HG03558 (cell line): ENCODE measurements around the gene FARP1.

ENCODE experiments used
- ATAC-seq: cut with Tn5 transposase; IDR thresholded peaks from one replicate; pipeline ENCODE4 v1.9.1; 2021; ENCODE audit warnings: moderate number of reproducible peaks; ENCODE audit not compliant: unreplicated experiment; ENCODE audit errors: extremely low read depth

FARP1 gene

GRCh38 chr13:98429977-98430736, 287.3 kb downstream of the FARP1 start:
- no peak for ATAC-seq

- ATAC-seq, result no peak
Measured at GRCh38 chr13:98432638-98433037, 289.7 kb downstream of the FARP1 start.

DNA sequence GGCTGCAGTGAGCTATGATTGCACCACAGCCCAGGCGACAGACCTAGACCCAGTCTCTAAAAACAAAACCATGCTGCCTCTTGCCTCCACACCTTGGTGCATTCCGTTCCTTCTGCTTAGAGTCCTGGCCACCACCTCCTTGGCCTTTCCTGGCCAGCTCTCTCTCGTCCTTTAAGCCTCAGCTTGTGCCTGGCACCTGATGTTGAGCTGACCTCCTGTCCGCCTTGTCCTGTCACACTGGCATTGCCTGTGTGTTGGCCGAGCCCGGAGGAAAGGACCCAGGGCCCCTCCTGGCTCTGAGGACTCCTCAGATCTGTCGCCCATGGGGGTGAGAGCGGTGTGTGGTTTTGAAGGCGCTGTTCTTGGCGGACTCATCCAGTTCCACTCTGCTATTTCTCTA, 290.8 kb downstream of the FARP1 start:
- ATAC-seq, result no peak

DNA sequence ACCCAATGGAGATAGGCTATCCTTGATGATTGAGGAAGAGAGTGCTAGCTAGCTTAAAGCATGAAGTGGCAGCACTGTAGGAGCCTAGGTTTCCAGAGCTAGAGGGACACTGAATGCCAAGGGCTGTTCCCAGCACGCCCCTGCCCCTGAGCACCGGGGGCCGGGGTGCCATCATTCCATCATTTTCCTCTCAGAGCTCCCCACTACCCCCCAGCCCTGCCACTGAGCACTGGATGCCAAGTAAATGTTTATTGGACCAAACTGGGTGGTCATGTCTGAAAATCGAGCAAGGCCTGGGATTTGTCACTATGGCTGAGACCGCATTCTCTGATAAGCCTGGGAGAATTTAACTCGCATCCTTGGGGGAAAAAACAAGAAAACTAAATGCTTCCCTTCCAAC, 291.2 kb downstream of the FARP1 start:
- no peak for ATAC-seq

GRCh38 chr13:98435376-98435775, 292.5 kb downstream of the FARP1 start:
- ATAC-seq, result no peak

DNA sequence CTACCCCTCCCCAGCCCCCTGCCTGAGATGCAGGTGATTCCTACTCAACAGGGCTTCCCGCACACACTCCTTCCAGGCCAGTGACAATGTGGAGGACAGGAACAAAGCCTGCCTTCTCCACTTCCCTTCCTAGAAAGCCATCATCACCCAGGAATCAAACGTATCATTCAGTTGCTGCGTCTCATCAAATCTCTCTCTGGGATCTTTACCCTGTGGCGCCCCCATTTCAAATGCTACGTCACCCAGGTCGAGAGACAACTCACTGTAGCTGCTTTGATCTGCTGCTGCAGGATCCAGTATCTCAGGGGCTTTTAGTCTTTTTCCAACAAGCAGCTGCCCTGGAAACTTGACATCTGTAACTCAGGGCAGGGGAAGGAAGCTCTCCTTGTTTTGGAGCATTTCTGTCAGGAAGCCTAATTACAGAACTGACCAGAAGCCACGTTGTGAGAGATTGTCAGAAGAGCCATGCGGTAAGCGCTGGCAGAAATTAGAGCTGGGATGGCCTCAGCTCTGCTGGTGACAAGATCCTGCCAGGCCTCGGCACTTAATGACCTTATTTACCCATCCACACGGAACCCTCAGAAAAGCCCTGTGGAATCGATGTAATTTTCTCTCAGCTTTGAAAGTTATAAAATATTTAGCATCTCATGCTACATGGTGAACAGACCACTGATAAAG, 293.5 kb downstream of the FARP1 start:
- ATAC-seq, result no peak

DNA sequence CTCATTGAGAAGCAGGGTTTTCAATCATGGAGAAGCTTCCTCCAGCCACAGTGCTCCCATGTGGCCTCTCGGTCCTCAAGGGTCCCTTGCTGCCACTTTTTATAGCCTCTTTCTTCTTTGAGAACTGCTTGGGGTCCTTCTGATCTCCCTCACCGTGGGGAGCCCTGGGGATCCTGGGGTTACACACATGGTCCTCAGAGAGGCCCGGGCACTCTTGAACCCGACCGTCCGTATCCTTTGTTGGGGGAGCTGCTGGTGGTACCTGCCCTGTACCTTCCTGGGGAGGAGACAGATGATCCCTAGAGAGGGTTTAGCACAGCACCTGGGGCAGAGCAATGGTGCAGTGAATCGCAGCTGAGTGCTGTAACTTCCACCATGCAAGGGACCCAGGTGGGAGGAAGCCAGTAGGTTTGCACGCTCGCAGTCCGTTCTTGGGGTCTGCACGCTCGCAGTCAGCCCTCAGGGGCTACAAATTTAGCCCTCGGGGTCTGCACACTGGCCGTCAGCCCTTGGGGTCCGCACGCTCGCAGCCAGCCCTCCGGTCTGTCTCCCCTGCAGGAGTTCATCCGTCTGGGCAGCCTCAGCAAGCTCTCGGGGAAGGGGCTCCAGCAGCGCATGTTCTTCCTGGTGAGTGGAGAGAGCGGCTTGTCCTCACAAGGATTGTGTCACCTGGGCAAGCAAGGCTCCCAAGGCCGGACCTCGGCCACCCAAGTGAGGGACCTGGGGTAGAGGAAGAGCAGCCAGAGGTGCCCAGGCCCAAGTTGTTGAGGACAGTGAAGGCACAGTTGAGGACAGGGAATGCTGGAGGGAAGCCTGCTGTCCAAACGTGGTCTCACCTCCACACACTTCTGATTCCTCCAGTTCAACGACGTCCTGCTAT, 295.6 kb downstream of the FARP1 start:
- no peak for ATAC-seq

- no peak for ATAC-seq
Measured at GRCh38 chr13:98439126-98439828, 296.4 kb downstream of the FARP1 start.

DNA sequence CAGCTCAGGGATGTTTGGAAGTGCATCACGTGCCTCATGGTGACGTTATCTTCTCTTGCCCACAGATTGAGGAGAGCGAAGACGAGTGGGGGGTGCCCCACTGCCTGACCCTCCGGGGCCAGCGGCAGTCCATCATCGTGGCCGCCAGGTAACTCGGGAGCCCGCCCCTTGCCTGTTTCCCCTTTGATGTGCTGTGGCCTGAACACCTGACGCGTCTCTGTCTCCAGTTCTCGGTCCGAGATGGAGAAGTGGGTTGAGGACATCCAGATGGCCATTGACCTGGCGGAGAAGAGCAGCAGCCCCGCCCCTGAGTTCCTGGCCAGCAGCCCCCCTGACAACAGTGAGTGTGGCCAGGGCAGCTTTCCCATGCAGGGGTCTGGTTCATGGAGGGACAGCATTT, 297.0 kb downstream of the FARP1 start:
- ATAC-seq, result no peak

GRCh38 chr13:98440390-98441055, 297.6 kb downstream of the FARP1 start:
- no peak for ATAC-seq

- no peak for ATAC-seq
Measured at GRCh38 chr13:98441056-98441676, 298.3 kb downstream of the FARP1 start.

DNA sequence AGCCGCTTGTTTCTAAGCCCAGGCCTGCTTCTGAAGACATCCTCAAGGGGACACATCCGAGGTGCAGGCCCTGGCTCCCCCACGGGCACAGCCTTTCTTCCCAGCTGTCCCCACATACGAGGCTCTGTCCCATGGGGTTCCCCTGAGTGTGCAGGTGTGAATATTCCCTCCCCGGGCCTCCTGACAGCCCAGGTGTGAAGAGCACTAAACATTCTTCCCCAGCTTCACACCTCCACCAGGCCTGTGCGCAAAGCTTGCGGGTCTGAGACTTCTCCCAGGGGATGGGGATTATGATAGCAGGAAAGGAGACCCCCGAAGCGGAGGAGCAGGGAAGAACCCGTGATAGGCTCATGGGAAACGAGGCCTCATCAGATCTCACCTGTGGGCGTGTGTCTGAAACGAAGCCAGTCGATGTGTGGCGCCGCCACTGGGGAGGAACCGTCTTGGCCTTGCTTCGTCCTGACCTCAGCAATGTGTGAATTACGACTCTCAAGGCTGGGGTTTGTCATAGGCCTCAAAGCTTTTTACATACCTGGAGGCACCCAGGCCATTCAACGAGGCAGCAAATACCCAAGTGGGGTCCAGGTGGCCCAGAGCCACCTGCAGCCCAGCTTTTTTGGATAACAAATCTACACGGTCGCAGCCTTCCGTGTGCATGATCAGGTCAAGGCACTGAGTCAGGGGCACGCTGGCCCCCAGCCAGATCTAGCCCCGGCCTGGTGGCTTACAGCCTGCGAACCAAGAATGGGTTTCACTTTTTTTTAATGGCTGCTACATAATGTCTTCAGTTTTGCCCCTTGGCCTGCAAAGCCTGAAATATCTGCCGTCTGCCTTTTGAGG, 299.7 kb downstream of the FARP1 start:
- no peak for ATAC-seq

GRCh38 chr13:98443329-98443728, 300.4 kb downstream of the FARP1 start:
- ATAC-seq, result no peak

GRCh38 chr13:98443800-98444325, 301.0 kb downstream of the FARP1 start:
- no peak for ATAC-seq

GRCh38 chr13:98444381-98444780, 301.5 kb downstream of the FARP1 start:
- ATAC-seq, result no peak

- ATAC-seq, result peak; percentile 82
Measured at GRCh38 chr13:98445340-98446233, 302.7 kb downstream of the FARP1 start.

GRCh38 chr13:98446234-98446621, 303.3 kb downstream of the FARP1 start:
- no peak for ATAC-seq
